Activated T-helper 9 cell treated with anti-CD3 and anti-CD28 coated beads, Interleukin-2, amount 50 U/mL, for 16 hours (primary cell): ENCODE data around the gene DAB2.

Experiments used
- DNase-seq: peaks from one replicate; pipeline ENCODE4 v3.0.0-alpha.2; 2020; ENCODE audit warnings: low read depth

Gene DAB2

DNA sequence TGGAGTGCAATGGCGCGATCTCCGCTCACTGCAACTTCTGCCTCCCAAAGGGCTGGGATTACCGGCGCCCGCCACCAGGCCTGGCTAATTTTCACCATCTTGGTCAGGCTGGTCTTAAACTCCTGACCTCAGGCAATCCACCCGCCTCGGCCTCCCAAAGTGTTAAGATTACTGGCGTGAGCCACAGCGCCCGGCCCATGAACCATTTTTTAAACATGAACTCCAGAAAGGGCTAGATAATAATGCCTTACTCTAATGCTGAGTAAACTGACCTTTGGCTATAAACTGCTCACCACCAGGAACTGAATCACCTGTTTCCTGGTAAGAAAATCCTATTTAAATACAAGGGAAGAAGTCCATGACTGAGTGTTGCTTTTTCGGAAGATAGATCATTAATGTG is 23.2 kb upstream of the DAB2 start:
- no peak for DNase-seq

DNA sequence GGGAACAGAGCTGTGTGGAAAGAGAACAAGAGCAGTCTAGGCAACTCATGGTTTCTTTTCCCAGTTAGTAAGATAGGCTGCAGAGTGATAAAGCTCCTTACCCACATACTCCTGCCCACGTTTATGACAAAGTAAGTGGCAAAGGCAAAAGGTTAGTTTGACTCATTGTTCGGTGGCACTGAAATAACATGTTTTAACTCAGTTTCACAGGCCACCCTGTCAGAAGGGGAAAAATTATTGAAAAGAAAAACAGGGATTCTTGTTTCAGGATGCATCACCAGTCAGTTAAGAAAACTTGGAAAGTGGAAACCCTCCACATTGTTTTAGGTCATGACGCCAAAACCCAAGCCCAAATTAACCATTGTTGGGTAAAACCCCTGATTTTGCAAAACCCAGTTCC is 22.3 kb upstream of the DAB2 start:
- no peak for DNase-seq

DNA sequence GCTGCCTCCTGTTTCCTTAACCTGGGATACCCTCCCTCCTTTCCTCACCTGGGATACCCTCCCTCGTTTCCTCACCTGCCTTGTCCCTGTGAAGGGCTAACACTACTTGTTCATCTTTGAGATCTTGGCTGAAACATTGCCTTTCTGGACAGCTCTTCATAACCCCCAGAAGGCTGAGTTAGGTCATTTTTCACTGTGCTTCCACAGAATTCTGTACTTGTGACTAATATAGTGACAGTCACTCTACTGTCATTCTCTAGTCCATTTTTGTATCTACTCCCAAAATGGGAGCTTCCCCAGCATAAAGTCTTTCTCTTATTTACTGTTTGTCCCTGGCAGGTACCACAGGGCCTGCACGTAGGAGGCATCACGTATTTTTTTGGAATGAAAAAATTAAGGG is 21.5 kb upstream of the DAB2 start:
- no peak for DNase-seq

DNA sequence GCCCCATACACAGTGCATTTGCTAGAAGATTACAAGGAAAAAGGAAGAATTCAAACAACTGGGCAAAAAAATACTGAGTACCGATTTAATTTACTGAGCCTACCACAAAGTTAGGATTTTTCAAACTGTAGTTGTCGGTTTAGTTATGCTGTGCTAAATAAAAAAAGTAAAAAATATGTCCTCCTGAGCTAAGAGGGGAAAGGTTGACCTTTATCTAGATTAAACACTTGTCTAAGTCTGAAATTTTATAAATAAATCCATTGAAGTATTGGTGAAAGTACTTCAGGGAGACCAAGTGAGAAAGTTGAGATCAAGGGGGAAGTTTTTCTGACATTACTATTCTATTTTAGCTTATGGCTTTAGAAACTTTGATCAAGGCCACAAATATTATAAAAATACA is 19.1 kb upstream of the DAB2 start:
- DNase-seq: no peak

DNA sequence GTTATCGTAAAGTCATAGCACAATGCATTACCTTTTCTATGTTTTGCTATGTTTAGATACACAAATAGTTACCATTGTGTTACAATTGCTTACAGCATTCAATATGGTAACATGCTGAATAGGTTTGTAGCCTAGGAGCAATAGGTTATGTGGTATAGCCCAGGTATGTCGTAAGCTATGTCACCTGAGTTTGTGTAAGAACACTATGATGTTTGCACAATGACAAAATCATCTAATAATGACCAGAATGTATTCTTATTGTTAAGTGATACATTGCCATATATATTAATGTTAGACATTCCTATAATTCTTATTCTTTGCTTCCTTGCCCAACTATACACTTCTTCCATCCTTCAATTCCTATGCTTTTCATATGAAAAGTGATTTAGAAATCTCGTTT is 18.2 kb upstream of the DAB2 start:
- DNase-seq: no peak

DNA sequence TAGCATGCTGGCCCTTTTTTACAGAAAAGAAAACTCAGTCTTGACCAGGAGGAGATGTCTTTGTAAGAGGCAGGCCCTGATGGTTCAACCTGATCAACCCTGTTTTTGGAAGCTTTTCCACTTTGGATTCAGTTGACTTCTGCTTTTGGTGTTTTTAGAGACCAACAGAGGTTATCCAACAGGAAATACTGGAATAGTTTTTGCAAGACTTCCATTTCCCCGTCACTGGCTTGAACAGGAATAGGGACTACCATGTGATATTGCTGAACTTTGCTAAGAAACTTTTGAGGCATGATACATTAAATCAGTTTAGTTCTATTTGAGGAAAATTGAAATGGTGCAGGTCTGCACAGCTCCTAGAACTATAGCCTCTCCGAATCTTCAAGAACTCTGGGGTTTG is 17.1 kb upstream of the DAB2 start:
- DNase-seq: no peak

DNA sequence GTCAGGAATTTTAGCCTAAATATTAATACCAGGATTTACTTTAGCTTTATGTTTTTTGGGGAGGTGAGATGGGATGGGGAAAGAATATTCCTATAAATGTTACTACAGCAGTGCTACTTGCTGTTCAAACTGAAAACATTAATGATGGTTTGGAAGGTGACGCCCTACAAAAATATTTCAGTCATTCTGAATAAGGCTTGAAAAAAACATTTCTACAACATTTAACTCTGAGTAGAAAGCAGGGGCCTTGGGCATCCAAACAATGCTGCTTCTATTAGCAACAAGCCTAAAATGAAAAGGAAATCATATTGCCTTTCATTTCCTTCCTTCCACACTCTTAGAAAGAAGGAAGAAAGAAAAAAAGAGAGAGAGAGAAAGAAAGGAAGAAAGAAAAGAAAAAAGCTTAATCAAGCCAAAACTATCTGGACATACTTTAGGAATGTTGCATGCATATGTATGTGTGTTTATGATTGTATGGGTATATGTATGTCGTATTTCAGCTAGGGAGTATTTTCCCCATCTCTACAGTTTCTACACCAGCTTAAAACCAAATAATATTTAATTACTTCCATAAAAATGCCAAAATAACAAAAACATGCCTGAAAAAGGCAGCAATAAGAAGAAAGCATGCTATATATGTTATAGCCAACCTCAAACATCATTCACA is 16.3 kb upstream of the DAB2 start:
- DNase-seq: no peak

DNA sequence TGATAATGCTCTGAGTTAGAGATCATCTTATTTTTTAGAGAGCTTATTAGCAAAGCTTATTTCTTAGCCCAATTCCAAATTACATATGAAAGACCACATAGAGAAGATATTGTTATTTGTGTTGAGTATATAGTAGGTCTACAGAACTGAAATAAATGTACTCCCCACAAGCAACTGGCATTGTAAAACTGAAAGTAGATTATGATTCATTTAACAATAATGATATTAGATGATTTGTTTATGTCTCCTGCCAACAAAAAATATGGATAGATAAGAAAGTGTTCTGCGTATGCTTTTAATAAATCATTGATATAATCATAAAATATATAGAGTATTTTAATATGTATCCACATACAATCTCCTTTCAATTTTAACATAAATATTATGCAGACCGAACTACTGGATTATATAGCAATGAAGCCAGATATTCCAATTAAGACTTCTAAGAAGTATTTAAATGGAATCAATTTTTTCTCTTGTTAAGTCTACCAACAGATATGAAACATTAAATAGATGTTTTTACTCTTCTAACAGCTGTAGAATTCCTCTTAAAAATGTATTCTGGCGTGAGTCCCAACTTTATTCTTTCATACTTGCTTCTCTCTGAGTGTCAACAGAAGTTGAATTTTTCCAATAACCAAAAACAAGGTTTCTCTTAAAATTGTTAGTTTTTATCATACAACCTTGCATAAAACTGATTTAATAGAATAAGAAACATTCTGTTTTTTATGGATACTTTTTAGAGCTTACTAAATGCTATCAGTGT is 15.6 kb upstream of the DAB2 start:
- no peak for DNase-seq

DNA sequence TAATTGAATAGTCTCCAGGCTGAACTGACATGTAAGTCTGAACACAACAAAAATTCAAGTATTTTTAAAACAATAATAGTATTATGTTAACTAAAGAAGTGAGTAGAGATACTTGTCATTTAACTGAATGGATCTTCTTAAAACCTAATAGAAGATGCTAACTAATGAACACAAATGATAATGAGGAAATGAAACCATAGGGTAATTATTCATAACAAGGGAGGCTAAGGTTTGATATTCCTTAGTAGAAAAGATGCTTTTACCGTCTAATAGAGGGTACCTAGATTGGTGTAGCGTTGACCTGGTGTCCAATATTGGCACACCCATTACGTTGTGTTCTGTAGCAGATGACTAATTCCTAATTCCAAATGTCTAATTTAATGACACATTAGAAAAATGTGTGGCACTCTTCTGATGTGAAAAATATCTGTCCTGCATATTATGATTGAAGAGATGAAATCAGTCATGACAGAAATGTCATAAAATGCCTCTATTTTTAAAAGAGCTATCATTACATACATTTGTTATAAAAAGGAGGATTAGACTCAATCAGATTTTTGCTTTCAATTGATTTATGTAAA is 14.9 kb upstream of the DAB2 start:
- DNase-seq: no peak

DNA sequence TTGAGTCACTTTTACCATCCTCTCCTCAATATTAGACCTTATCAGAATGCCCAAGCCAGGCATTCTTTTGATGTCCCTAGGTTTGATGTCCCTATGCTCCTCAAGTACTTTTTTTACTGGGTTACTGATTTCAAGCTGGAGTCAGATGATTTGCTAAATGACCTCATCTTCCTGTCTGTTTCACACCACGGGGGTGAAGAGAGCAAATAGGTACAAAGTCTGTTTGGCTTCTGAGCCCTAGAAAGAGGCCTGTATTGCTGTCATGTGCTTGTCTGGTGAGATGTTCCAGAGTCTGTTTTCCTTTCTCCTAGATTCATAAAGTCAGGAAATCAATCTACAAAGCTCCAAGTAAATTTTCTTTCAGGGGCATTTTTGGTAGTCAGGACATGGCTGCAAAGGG is 12.7 kb upstream of the DAB2 start:
- no peak for DNase-seq

DNA sequence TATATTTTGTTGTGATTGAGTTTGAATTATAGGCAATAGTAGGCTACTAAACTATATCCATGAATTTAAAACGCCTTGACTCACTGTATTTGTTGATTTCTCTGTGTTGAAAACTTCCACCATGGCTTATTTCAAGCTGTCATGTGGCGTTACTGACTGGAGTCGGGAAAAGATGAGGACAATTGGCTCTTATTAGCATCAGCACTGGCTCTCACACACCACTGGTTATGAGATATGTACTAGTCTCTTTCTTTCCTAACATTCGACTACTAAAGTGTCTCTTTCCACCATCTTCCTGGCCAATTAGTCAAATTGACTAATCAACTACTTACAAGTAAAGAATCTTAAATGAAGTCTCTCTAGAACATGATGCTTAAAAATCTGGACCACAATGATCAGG is 9.1 kb upstream of the DAB2 start:
- DNase-seq: no peak

DNA sequence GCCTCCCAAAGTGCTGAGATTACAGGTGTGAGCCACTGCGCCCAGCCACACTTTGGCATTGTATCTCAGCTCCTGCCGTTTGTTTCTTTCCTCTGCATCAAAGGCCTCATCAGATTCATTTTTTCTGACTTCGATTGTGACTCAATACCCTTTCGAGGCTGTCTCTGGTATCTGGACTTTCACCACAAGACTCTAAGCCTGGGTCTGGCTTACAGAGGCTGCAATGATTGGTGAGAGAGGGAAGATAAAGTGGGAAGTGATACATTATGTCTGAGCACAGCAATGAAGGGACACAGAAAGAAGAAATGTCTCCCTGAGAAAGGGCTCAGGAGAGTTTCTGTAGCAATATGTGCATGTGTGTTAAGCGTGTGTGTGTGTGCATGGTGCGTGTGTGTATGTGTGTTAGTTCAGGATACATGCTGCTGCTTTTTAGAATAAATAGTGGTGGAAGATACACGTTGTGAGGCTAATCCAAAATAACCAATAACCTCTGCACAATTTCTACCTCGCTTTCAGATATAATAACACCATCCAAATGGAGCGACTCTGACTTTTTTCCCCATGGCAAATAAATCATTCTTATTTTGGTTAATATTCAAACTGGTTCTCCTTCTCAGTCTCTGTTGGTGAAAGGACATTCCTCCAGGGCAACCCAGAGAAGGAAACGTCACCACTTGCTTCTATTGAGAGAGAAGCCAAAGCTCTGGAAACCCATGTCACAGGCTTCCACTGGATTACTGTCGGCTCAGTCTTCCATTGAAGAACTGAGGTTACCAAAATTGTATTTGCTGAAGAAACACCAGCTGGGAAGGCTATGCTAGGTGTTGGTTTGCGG is 8.1 kb upstream of the DAB2 start:
- no peak for DNase-seq

DNA sequence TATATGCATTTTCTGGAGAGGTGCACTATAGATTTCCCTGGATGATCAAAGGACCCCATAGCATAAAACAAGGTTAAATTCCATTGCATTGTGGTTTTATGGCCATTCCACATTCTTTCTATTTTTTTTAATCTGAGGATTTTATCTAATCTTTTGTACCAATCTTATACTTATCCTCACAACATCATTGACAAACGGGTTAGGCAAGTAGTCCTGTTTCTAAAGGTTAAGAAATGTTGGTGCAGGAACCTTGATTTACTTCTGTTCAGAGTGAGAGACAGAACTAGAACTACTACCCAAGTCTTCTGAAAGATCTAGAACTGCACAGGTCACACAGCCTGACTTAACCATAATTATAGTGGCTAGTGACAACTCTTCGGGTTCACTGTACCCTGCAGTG is 5.7 kb upstream of the DAB2 start:
- DNase-seq: no peak

DNA sequence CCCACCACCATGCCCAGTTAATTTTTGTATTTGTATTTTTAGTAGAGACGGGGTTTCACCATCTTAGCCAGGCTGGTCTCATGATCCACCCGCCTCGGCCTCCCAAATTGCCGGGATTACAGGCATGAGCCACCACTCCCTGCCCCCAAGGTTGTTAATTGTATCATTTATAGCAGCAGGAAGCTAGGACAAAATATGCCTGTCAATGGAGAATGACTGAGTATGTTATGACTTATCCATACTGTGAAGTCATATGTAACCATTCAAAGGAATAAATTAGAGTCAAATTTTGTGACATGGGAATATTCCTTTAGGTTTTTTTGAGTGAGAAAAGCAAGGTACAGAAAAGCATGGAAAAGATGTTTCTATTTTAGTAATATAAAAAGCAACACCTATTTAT is 3.9 kb upstream of the DAB2 start:
- no peak for DNase-seq

DNA sequence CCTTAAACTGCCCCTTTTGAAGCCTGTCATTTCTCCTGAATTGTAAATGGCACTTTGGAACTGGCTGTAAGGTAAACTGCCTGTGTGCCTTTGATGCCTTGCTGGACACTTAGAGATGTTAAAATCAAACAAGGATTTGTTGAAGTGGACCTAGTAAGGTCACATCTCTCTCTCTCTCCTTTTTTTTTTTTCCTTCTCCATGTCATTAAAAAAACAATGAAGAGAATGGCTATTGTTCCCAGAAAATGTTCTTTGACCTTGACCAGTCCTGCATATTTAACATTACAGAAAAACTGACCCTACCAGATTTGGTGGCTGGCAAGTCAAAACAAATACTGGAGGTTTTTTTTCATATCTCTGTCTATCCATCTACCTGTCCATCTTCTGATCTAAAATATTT is 2.9 kb upstream of the DAB2 start:
- no peak for DNase-seq

DNA sequence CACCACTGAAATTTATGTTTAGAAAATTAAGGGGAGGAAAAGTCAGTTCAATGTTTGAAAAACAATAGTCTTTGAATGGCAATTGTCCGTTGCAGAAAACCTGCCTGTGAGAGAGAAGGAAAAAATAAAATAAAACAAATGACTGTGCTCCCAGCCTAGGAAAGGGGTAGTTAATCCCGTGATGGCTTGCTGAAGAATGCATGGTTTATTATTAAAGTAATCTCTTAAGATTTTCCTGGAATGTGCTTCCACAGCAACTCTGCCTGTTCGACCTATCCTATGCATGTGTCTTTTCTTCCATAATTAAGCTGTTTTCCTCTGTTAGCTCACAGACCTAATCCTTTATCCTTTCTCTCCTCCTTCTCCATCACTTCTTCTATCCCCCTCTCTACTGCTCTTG is 2.4 kb upstream of the DAB2 start:
- DNase-seq: no peak

DNA sequence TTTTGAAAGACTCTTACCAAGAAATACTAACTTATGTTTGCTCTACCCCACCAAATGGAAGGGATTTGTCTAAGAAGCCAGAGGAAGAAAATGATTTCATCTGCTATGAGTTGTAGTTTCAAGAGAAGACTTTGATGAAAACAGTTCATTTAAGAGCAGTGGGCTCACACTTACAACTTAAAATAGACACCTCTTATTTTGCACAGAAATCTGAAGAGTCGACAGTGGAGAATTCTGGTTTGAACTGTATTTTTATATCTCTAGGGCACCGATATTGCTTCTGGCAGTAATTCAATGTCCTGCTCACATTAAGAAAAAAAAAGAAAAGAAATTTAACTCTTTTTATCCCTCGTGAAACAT is 1.9 kb upstream of the DAB2 start:
- DNase-seq: no peak

DNA sequence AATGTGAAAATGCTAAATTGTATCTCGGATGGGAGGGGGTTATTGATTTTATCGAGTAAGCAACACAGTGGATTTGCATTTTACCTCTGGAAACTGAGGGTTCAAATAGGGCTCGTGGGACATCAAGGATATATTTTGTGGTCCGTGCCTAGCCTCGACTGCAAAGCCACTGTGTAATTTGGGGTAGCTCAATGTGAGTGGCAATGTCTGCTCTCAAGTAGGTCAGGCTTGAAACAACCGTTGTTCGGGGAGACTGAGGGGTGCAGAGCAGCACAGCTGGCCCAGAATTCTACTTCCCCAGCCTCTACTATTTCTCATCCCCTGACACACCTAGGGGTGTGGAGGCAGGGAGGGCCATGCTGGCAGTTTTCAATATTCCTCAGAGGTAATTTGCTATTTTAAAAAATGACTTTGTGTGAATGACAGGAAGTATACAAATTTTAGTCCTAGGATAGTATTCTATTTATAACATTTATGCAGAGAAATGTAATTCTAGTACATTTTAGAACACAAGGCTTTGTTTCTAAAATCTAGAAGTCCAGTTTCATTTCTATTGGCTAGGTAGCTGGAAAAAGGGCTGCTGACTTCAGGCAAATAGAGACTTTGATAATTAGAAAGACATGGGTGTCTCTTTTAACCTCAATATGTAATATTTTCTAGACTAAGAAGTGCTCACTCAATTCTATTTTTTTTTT is 1.4 kb upstream of the DAB2 start:
- DNase-seq: no peak

DNA sequence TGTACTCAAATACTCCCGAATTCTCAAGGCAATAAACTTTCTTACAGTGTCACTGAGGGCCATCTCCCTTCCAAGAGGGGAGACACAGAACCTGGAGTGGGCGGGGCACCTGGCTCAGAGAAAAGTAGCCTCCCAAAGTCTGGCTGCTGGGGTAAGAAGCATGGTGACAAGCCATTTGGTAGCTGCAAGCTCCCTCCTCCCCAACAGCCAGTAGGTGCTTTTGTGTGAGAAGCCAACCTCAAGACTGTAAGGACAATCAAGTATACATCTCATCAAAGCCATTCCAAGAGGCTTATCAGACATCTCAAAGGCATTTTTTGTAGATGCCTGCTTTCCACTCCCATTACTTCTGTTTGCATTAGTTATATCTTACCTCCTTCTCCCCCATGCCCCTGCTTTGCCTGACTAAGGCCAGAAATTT is 1.4 kb downstream of the DAB2 start:
- no peak for DNase-seq

DNA sequence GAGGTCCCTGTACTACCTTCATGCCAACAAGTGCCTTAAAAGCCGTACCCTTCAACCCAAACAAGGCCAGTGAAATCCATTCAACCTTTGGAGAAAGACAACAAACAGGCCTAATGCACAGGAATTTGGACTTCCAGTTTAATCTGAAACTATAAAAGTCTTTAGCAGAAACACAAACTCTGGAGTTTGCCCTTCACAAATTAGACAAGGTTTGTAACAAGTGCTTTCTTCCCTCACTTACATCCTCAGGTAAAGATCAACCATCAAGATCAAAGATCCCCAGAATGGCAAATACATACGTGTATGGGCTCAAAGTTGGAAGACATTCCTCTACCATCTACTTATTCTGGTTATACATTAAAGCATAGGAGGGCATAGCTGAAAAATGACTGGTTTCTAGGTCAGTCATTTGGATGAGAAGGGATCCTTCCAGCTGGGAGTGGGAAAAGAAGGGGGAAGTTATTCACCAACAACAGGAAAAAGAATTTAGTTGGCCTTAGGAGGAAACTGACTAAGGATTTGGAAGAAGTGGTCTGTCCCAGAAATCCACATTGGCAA is 2.0 kb downstream of the DAB2 start:
- no peak for DNase-seq

DNA sequence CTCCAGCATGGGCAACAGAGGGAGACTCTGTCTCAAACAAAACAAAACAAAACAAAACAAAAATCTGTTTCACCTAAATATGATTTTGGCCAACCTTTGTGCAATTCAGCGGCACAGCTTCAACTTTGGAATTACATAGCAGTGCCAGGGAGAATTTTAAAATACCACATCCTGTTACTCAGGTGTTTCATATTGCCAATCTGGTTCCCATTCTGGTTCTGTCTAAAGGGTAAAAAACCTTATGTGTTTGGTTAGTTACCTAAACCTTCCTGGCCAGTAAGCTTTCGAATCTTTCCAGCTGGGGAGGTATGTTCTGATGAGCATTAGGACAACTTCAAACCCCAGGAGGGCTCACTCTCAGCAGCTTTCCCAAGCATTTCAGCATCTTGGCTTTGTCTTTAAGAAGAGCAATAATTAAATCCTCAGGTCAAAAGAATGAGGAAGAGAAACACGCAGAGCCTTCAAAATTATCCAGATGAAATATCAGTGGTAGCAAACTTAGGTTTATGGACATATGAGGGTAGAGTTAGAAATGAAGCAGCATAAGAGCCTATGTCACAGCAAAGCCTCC is 2.7 kb downstream of the DAB2 start:
- DNase-seq: no peak
